HEK293 (cell line): Measurements from ENCODE around the gene CAMK2B.
A peak's percentile ranks its signal among the peaks of the same experiment; 100 is the strongest.

ENCODE experiments used
- CTCF ChIA-PET: fragments of 350-600 bp; formaldehyde crosslinking; extraction: SDS; loops from one replicate; lab custom pipeline; 2021; ENCODE audit warnings: antibody characterized with exemption; lab: Yijun Ruan, JAX
- POLR2A ChIA-PET: fragments of 300-600 bp; formaldehyde crosslinking; extraction: SDS; loops from one replicate; lab custom pipeline; 2020; ENCODE audit warnings: antibody characterized with exemption, inconsistent platforms; lab: Yijun Ruan, JAX
- H3K27ac ChIP-seq: fragments of 200-500 bp; sonication (Bioruptor generic); 2 replicates; pipeline ENCODE4 v1.5.1; 2014; ENCODE audit warnings: low read depth, low read length, control low read depth, inconsistent platforms; ENCODE audit errors: extremely low read depth
- H3K36me3 ChIP-seq, 2 experiments: fragments of 200-500 bp in 1 of 2; sonication (Bioruptor generic) in 1 of 2; 1 replicate in 1 of 2; 2 replicates in 1 of 2; pipeline ENCODE4 v1.5.1; 2014 to 2017; ENCODE audit warnings: inconsistent platforms in 2 of 2, low read length in 2 of 2; ENCODE audit not compliant: control insufficient read depth in 2 of 2, insufficient read depth in 1 of 2
- H3K4me1 ChIP-seq: fragments of 200-500 bp; sonication (Bioruptor generic); 2 replicates; pipeline ENCODE4 v1.5.1; 2014; ENCODE audit warnings: mild to moderate bottlenecking, low read length, inconsistent platforms; ENCODE audit not compliant: control insufficient read depth, insufficient read depth
- H3K4me3 ChIP-seq: 2 replicates; pipeline ENCODE4 v1.5.1; 2011; ENCODE audit warnings: low read depth, mild to moderate bottlenecking, control low read depth, low read length, moderate library complexity
- H3K9me3 ChIP-seq: fragments of 200-500 bp; sonication (Bioruptor generic); 2 replicates; pipeline ENCODE4 v1.5.1; 2014; ENCODE audit warnings: low read depth, low read length, inconsistent platforms; ENCODE audit not compliant: control insufficient read depth, insufficient read depth
- BCL11A ChIP-seq: fragments of 450-650 bp; formaldehyde crosslinking; IDR thresholded peaks from 2 replicates; pipeline ENCODE4 v1.5.1; 2016; ENCODE audit warnings: low read depth, missing biosample characterization, missing genetic modification characterization
- CTCF ChIP-seq: fragments of 450-650 bp; formaldehyde crosslinking; IDR thresholded peaks from 2 replicates; pipeline ENCODE4 v1.5.1; 2016; ENCODE audit warnings: missing biosample characterization, missing genetic modification characterization
- EGR2 ChIP-seq: fragments of 450-650 bp; formaldehyde crosslinking; IDR thresholded peaks from 2 replicates; pipeline ENCODE4 v1.5.1; 2016; ENCODE audit warnings: low read depth, missing biosample characterization, missing genetic modification characterization
- GFI1B ChIP-seq: fragments of 450-650 bp; formaldehyde crosslinking; IDR thresholded peaks from 2 replicates; pipeline ENCODE4 v1.5.1; 2016; ENCODE audit warnings: missing biosample characterization, missing genetic modification characterization
- HOXA7 ChIP-seq: sonication (generic); formaldehyde crosslinking; IDR thresholded peaks from 2 replicates; pipeline ENCODE4 v1.8.1; 2022; ENCODE audit warnings: missing genetic modification reagents, borderline replicate concordance
- KLF10 ChIP-seq: fragments of 450-650 bp; IDR thresholded peaks from 2 replicates; pipeline ENCODE4 v1.5.1; 2018; ENCODE audit warnings: missing biosample characterization, mild to moderate bottlenecking, missing genetic modification characterization
- KLF8 ChIP-seq: fragments of 450-650 bp; formaldehyde crosslinking; IDR thresholded peaks from 2 replicates; pipeline ENCODE4 v1.5.1; 2016; ENCODE audit warnings: missing biosample characterization, missing genetic modification characterization
- MYNN ChIP-seq: fragments of 450-650 bp; formaldehyde crosslinking; IDR thresholded peaks from 2 replicates; pipeline ENCODE4 v1.5.1; 2016; ENCODE audit warnings: missing biosample characterization, missing genetic modification characterization, borderline replicate concordance
- REPIN1 ChIP-seq: fragments of 450-650 bp; formaldehyde crosslinking; IDR thresholded peaks from 2 replicates; pipeline ENCODE4 v1.5.1; 2017; ENCODE audit warnings: missing biosample characterization, missing genetic modification characterization, low read depth
- SP7 ChIP-seq: fragments of 450-650 bp; formaldehyde crosslinking; IDR thresholded peaks from 2 replicates; pipeline ENCODE4 v1.5.1; 2016; ENCODE audit warnings: missing biosample characterization, missing genetic modification characterization
- YY2 ChIP-seq: fragments of 450-650 bp; formaldehyde crosslinking; IDR thresholded peaks from 2 replicates; pipeline ENCODE4 v1.5.1; 2016; ENCODE audit warnings: missing biosample characterization, missing genetic modification characterization
- ZBTB7A ChIP-seq: fragments of 450-650 bp; formaldehyde crosslinking; IDR thresholded peaks from 2 replicates; pipeline ENCODE4 v1.5.1; 2016; ENCODE audit warnings: low read depth, missing biosample characterization, missing genetic modification characterization
- ZEB2 ChIP-seq: fragments of 450-650 bp; formaldehyde crosslinking; IDR thresholded peaks from 2 replicates; pipeline ENCODE4 v1.5.1; 2016; ENCODE audit warnings: missing biosample characterization, missing genetic modification characterization
- ZNF280D ChIP-seq: fragments of 450-650 bp; formaldehyde crosslinking; IDR thresholded peaks from 2 replicates; pipeline ENCODE4 v1.5.1; 2016; ENCODE audit warnings: missing biosample characterization, missing genetic modification characterization
- ZNF292 ChIP-seq: fragments of 450-650 bp; formaldehyde crosslinking; IDR thresholded peaks from 2 replicates; pipeline ENCODE4 v1.5.1; 2016; ENCODE audit warnings: low read depth, missing biosample characterization, missing genetic modification characterization, borderline replicate concordance
- ZNF341 ChIP-seq: fragments of 450-650 bp; formaldehyde crosslinking; IDR thresholded peaks from 2 replicates; pipeline ENCODE4; 2016; ENCODE audit warnings: low read depth, missing biosample characterization, missing genetic modification characterization
- ZNF354C ChIP-seq: fragments of 450-650 bp; formaldehyde crosslinking; IDR thresholded peaks from 2 replicates; pipeline ENCODE4 v1.5.1; 2016; ENCODE audit warnings: missing biosample characterization, missing genetic modification characterization, low read depth, borderline replicate concordance
- ZNF426 ChIP-seq: fragments of 450-650 bp; formaldehyde crosslinking; IDR thresholded peaks from 2 replicates; pipeline ENCODE4 v1.5.1; 2017; ENCODE audit warnings: missing biosample characterization, missing genetic modification characterization, mild to moderate bottlenecking, inconsistent platforms, moderate library complexity
- ZNF48 ChIP-seq: fragments of 450-650 bp; formaldehyde crosslinking; IDR thresholded peaks from 2 replicates; pipeline ENCODE4 v1.5.1; 2016; ENCODE audit warnings: missing biosample characterization, missing genetic modification characterization
- ZNF585B ChIP-seq: fragments of 450-650 bp; formaldehyde crosslinking; IDR thresholded peaks from 2 replicates; pipeline ENCODE4 v1.5.1; 2016; ENCODE audit warnings: missing biosample characterization, missing genetic modification characterization
- ZNF654 ChIP-seq: fragments of 450-650 bp; formaldehyde crosslinking; IDR thresholded peaks from 2 replicates; pipeline ENCODE4 v1.5.1; 2016; ENCODE audit warnings: low read depth, missing biosample characterization, missing genetic modification characterization
- ZSCAN16 ChIP-seq: fragments of 450-650 bp; formaldehyde crosslinking; IDR thresholded peaks from 2 replicates; pipeline ENCODE4 v1.5.1; 2016; ENCODE audit warnings: missing biosample characterization, missing genetic modification characterization
- TF ChIP-seq, protein P1 (sequence below): fragments of 450-650 bp; formaldehyde crosslinking; IDR thresholded peaks from 2 replicates; pipeline ENCODE4 v1.5.1; 2016; ENCODE audit warnings: missing biosample characterization, missing genetic modification characterization
- TF ChIP-seq, protein P2 (sequence below): fragments of 450-650 bp; formaldehyde crosslinking; IDR thresholded peaks from 2 replicates; pipeline ENCODE4 v1.5.1; 2016; ENCODE audit warnings: missing biosample characterization, missing genetic modification characterization

Gene CAMK2B

DNA sequence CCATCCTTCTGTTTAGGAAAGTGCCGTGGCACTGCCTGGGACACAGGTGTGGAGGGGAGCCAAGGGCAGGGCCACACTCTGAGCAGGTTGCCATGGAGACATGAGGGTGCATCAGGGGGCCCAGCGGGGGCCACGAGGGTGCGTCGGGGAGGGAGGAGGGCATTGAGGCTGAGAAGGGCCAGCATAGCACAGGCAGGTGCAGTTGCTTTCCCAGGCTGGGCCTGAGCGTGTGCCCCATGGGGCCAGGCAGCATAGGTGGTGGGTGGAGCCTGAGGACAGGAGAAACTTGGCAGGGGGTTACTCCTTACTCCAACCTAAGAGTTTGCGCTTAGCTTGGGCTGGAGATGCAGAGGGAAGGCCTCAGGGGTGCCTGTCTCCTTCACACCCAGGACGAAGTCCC, 109.4 kb downstream of the CAMK2B start (continued):
- no peak for TF ChIP-seq CTCF
- TF ChIP-seq, protein P1, sequence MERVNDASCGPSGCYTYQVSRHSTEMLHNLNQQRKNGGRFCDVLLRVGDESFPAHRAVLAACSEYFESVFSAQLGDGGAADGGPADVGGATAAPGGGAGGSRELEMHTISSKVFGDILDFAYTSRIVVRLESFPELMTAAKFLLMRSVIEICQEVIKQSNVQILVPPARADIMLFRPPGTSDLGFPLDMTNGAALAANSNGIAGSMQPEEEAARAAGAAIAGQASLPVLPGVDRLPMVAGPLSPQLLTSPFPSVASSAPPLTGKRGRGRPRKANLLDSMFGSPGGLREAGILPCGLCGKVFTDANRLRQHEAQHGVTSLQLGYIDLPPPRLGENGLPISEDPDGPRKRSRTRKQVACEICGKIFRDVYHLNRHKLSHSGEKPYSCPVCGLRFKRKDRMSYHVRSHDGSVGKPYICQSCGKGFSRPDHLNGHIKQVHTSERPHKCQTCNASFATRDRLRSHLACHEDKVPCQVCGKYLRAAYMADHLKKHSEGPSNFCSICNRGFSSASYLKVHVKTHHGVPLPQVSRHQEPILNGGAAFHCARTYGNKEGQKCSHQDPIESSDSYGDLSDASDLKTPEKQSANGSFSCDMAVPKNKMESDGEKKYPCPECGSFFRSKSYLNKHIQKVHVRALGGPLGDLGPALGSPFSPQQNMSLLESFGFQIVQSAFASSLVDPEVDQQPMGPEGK (tag by site-specific recombination): peak; percentile 63; the same call in 1 of the 2 replicates

DNA sequence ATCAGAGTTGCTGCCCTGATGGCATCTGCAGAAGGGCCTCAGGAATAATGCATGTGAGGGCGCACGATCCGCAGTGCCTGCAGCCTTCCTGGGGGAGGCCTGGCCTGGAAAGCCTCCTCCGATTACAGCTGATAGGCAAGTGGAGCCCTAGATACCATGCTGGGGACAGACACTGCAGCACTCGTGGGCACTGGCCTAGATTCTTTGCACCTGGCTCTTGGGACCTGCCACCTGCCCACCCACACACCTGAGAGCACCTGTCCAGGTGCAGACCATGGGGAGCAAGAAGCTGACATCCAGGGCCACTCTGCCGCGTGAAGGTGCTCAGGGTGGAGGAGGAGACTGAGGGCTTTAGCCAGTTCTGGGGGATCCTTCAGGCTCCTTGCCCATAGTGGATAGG, 109.9 kb downstream of the CAMK2B start:
- no peaks in the 10 kb centered on the region for H3K4me1 ChIP-seq
- CTCF ChIA-PET: interaction anchor here (0.7 to 3.3 kb wide), 2 partner anchors 10 to 13 kb away, joined by 3 to 13 read pairs; no protein-coding TSS in a partner anchor
- TF ChIP-seq ZEB2 (tag by site-specific recombination) (0 out of 2 replicates have a peak, but pooled peaks have one; percentile 54), ZSCAN16 (no peak), ZNF292 (tag by site-specific recombination) (no peak), ZBTB7A (tag by site-specific recombination) (no peak), ZNF48 (no peak)
- H3K9me3 ChIP-seq: no peaks in the 10 kb centered on the region
- peaks cover 0 to 29% of the 10 kb centered on the region in 2 experiments; a peak in 1 of 3 replicates for H3K36me3 ChIP-seq
- POLR2A ChIA-PET: interaction anchor here (1.1 kb wide), 1 partner anchor 366 kb away, joined by 3 read pairs; no protein-coding TSS in a partner anchor
- H3K4me3 ChIP-seq: no peak overlapping the region
- H3K27ac ChIP-seq: no peak overlapping the region

GRCh38 chr7:44213877-44214388, 111.5 kb downstream of the CAMK2B start:
- POLR2A ChIA-PET: interaction anchor here (1.7 kb wide), 1 partner anchor 13 kb away, joined by 4 read pairs; the partner anchor contains the start of gene YKT6
- TF ChIP-seq KLF10 (tag by site-specific recombination) (no peak), ZNF585B (no peak), SP7 (tag by site-specific recombination) (no peak), EGR2 (tag by site-specific recombination) (no peak), ZNF341 (tag by site-specific recombination) (no peak), REPIN1 (no peak), ZNF426 (tag by site-specific recombination) (no peak), GFI1B (tag by site-specific recombination) (no peak), ZNF654 (tag by site-specific recombination) (no peak), KLF8 (no peak), ZNF354C (tag by site-specific recombination) (no peak), ZNF280D (tag by site-specific recombination) (no peak), BCL11A (no peak), YY2 (tag by site-specific recombination) (no peak), MYNN (no peak), HOXA7 (CRISPR knock-in tag) (no peak)
- TF ChIP-seq, protein P2, sequence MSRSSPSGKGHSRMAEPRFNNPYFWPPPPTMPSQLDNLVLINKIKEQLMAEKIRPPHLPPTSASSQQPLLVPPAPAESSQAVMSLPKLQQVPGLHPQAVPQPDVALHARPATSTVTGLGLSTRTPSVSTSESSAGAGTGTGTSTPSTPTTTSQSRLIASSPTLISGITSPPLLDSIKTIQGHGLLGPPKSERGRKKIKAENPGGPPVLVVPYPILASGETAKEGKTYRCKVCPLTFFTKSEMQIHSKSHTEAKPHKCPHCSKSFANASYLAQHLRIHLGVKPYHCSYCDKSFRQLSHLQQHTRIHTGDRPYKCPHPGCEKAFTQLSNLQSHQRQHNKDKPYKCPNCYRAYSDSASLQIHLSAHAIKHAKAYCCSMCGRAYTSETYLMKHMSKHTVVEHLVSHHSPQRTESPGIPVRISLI (tag by site-specific recombination): no peak

More at GRCh38 chr7:44213877-44214388, 111.5 kb downstream of the CAMK2B start:
- Histone ChIP-seq H3K4me1 (no peaks in the 10 kb centered on the region), H3K4me3 (no peak overlapping the region), H3K27ac (no peak overlapping the region), H3K36me3 (peaks cover 3 to 43% of the 10 kb centered on the region in 2 experiments; a peak in 1 of 3 replicates), H3K9me3 (no peaks in the 10 kb centered on the region)
- CTCF ChIA-PET: interaction anchor here (1.0 to 3.3 kb wide), 7 partner anchors 8 to 351 kb away, joined by 3 to 13 read pairs (median 5); no protein-coding TSS in a partner anchor
